HUES6 (cell line): ENCODE results near the gene KIRREL3.

Experiments
- H3K27ac ChIP-seq: 2 replicates; pipeline ENCODE4 v1.7.0; 2013; ENCODE audit warnings: low read depth, mild to moderate bottlenecking, low read length, inconsistent platforms
- H3K27me3 ChIP-seq: 2 replicates; pipeline ENCODE4 v1.6.1; 2013; ENCODE audit warnings: low read length; ENCODE audit not compliant: control insufficient read depth, insufficient read depth
- H3K36me3 ChIP-seq: 2 replicates; pipeline ENCODE4 v1.6.1; 2013; ENCODE audit warnings: low read length; ENCODE audit not compliant: control insufficient read depth, insufficient read depth
- H3K4me1 ChIP-seq: 2 replicates; pipeline ENCODE4 v1.6.1; 2013; ENCODE audit warnings: low read length; ENCODE audit not compliant: control insufficient read depth, insufficient read depth
- H3K4me3 ChIP-seq: 2 replicates; pipeline ENCODE4 v1.5.1; 2013; ENCODE audit warnings: low read depth, low read length
- H3K9ac ChIP-seq: one replicate; pipeline ENCODE4 v1.6.1; 2013; ENCODE audit warnings: mild to moderate bottlenecking, low read length
- H3K9me3 ChIP-seq: 2 replicates; pipeline ENCODE4 v1.6.1; 2013; ENCODE audit warnings: low read depth, low read length; ENCODE audit not compliant: control insufficient read depth, insufficient read depth

KIRREL3 gene

DNA sequence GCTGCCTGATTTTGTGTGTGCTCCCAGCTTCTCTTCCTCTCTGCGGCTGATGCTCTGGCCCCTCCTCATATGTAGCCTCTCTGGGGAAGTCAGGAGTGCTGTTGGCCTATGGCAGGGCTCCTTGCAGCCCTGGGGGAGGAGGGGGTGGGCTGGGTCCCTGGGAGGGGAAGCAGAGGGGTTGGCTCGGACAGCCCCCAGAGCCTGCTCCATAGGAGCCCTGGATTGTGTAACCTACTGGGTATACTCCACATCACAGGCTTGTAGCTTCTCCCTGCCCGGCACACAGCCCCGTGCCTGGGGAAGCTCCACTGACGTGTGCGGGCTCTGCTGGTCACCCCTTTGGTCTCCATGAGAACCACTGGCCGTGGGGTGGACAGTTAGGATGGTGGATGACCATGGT lies 531.3 kb downstream of the KIRREL3 start:
- 0 out of 2 replicates have a peak, but pooled peaks cover 6% of the 10 kb centered on the region for H3K4me1 ChIP-seq
- H3K27ac ChIP-seq, result no peak overlapping the region
- H3K9ac ChIP-seq, result no peak overlapping the region
- no peaks in the 10 kb centered on the region for H3K27me3 ChIP-seq
- no peaks in the 10 kb centered on the region for H3K9me3 ChIP-seq
- no peak overlapping the region for H3K4me3 ChIP-seq
- no peaks in the 10 kb centered on the region for H3K36me3 ChIP-seq

DNA sequence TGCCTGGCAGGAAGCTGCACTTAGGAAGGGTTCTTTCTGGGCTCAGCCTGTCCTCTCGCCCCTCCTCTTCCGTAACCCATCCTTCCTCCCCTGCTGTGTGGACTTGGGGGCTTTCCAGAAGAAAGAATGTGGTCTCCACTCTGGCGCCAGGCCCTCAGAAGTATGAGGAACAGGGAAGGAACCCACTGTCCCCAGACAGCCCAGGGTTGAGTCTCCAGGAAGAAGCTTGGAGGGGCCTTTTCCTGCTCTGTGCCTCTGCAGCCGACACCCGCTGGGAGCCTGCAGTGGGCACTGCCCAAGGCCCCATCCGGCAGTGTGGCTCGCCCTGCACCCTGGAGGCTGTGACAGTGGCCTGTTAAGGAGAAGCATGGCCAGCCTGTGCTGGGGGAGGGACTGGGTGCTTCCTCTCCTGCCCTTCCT lies 532.5 kb downstream of the KIRREL3 start:
- H3K27me3 ChIP-seq, result no peaks in the 10 kb centered on the region
- H3K9me3 ChIP-seq, result no peaks in the 10 kb centered on the region
- no peak overlapping the region for H3K27ac ChIP-seq
- H3K4me3 ChIP-seq, result no peak overlapping the region
- H3K9ac ChIP-seq, result no peak overlapping the region
- H3K36me3 ChIP-seq, result no peaks in the 10 kb centered on the region
- 0 out of 2 replicates have a peak, but pooled peaks cover 6% of the 10 kb centered on the region for H3K4me1 ChIP-seq

DNA sequence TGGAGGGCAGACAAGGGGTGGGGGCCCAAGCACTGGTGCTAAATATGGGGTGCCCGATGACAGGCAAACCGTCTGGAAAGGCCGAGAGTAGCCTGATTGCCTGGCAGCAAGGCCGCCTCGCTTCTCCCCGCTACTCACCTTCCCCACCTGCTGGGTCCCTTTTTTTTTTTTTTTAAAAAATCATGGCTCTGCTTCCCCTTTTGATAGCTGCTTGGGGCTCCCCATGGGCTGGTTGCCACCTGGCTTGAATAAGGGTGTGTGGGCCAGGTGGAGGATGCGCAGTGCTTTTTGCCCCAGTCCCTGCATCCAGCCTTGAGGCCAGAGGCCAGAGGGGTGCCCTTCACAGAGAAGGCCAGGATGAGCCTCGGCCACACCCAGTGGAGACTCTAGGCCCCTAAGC lies 533.1 kb downstream of the KIRREL3 start:
- no peak overlapping the region for H3K27ac ChIP-seq
- H3K4me1 ChIP-seq, result 0 out of 2 replicates have a peak, but pooled peaks cover 6% of the 10 kb centered on the region
- no peaks in the 10 kb centered on the region for H3K27me3 ChIP-seq
- H3K9ac ChIP-seq, result no peak overlapping the region
- no peak overlapping the region for H3K4me3 ChIP-seq
- no peaks in the 10 kb centered on the region for H3K9me3 ChIP-seq
- no peaks in the 10 kb centered on the region for H3K36me3 ChIP-seq

DNA sequence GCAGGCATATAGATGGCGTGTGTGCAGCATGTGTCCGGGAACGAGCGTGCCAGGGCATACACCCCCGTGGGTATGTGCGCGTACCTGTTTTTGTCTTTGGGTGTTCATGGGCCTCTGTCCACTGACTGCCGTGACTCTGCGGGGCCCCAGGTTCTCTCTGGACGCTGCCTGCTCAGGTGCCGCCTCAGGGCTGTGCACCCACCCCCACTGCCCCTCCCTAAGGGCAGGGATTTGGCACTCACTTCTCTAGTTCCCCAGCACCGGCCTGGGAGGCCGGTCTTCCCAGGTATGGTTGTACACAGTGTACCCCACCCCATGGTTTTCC lies 533.6 kb downstream of the KIRREL3 start:
- Histone ChIP-seq H3K27ac (no peak overlapping the region), H3K4me1 (0 out of 2 replicates have a peak, but pooled peaks cover 6% of the 10 kb centered on the region)

DNA sequence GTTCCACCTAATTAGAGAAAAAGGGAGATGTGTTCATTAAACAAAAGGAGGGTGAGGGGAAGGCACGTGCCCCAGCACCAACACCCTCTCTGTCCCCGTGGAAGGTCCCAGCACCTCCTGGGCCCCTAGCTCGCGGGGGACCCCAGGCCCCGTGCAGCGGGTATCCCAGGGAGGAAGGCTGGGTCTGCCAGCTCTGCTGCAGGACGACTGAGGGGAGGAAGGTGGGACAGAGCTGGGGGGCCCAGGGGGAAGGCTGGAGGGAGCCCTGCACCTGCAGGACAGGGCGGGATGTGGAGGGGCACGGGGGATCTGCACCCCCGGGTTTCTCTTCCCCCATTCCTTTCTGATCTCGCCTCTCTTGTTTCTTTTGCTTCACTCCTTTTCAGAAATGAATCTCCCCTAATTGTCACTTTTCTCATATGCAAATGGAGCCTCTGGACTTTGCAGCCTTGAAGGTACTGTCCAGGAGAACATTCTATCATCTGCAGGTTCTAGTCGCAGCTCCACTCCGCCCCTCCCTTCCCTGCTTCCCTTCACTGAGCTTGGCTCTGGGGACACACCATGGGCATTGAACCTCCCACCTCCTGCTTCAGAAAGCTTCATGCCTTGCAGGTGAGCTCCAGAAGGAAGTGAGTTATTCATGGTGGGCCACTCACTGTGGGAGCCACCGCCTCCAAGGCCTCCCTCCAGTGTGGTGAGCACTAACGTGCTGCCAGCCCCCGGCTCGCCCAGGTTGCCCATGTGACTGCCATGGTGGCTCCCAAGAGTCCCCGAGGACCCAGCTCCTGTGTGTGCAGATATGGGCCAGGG lies 534.1 kb downstream of the KIRREL3 start:
- 0 out of 2 replicates have a peak, but pooled peaks cover 6% of the 10 kb centered on the region for H3K4me1 ChIP-seq
- H3K9me3 ChIP-seq, result no peaks in the 10 kb centered on the region
- H3K4me3 ChIP-seq, result no peak overlapping the region
- H3K36me3 ChIP-seq, result no peaks in the 10 kb centered on the region
- H3K27me3 ChIP-seq, result no peaks in the 10 kb centered on the region
- H3K9ac ChIP-seq, result no peak overlapping the region
- no peak overlapping the region for H3K27ac ChIP-seq

More for the DNA sequence above, 533.6 kb downstream of the KIRREL3 start:
- no peak overlapping the region for H3K9ac ChIP-seq
- H3K9me3 ChIP-seq, result no peaks in the 10 kb centered on the region
- no peaks in the 10 kb centered on the region for H3K27me3 ChIP-seq
- H3K36me3 ChIP-seq, result no peaks in the 10 kb centered on the region
- no peak overlapping the region for H3K4me3 ChIP-seq

DNA sequence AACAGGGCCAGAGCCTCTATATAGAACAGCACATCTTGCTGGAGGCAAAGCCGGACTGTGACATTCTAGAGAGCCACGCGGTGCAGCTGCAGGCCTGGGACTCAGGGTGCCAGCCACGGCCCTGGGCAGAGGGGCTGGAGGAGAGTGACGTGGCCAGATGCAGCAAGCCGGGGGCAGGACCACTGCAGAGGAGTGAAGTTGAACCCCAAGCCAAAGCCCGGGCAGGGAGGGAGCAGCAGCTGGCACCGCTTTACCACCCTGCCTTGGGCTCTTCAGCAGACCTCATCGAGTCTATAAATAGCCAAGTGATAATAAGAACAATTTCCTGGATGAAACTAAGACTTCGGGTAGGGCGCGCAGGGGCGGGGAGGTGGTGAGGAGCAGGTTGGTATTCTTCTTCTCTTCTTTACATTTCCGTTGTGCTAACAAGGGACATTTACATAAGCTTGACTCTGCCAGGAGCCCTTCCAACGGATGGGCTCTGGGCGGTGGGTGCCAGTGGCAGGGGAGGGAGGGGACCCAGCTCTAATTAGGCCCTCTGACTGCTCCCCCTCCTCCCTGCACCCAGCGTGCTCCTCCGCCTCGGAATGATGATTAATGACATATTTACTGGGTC lies 534.9 kb downstream of the KIRREL3 start:
- Histone ChIP-seq H3K4me1 (0 out of 2 replicates have a peak, but pooled peaks cover 6% of the 10 kb centered on the region), H3K36me3 (no peaks in the 10 kb centered on the region), H3K27me3 (no peaks in the 10 kb centered on the region), H3K4me3 (no peak overlapping the region), H3K27ac (no peak overlapping the region), H3K9me3 (no peaks in the 10 kb centered on the region), H3K9ac (no peak overlapping the region)

DNA sequence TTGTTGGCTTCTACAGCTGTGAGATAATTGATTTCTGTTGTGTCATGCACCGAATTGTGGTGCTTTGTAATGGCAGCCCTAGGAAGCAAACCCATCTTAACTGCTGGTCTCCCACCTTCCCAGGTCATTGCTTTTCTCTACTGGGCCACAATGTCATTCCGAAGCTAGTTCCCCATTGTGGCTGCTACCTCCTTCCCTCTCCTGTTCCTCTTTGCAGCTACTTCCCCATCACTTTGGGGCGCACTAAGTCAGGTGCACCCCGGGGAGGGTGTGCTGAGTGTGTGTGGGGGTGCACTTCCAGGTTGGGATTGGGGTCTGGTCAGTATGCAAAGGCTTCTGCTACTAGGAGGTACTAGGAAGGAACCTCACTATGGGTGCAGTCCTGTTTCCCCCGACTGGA lies 535.8 kb downstream of the KIRREL3 start:
- Histone ChIP-seq H3K27ac (no peak overlapping the region), H3K4me1 (0 out of 2 replicates have a peak, but pooled peaks cover 10% of the 10 kb centered on the region), H3K9ac (no peak overlapping the region), H3K4me3 (no peak overlapping the region), H3K36me3 (no peaks in the 10 kb centered on the region), H3K9me3 (no peaks in the 10 kb centered on the region), H3K27me3 (no peaks in the 10 kb centered on the region)

DNA sequence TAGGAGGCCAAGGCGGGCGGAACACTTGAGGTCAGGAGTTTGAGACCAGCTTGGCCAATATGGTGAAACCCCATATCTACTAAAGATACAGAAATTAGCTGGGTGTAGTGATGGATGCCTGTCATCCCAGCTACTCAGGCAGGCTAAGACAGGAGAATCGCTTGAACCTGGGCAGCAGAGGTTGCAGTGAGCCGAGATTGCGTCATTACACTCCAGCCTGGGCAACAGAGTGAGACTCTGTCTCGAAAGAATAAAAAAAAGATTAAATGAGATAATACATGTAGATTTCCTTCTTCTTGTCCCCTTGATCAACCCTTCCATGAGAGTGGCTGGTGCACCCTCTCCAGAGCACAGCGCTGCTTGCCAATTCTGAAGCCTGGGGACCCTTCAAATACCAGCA lies 538.1 kb downstream of the KIRREL3 start:
- H3K27me3 ChIP-seq, result no peaks in the 10 kb centered on the region
- H3K27ac ChIP-seq, result no peak overlapping the region
- no peaks in the 10 kb centered on the region for H3K36me3 ChIP-seq
- H3K9ac ChIP-seq, result no peak overlapping the region
- no peaks in the 10 kb centered on the region for H3K9me3 ChIP-seq
- H3K4me1 ChIP-seq, result 0 out of 2 replicates have a peak, but pooled peaks cover 10% of the 10 kb centered on the region
- H3K4me3 ChIP-seq, result no peak overlapping the region

DNA sequence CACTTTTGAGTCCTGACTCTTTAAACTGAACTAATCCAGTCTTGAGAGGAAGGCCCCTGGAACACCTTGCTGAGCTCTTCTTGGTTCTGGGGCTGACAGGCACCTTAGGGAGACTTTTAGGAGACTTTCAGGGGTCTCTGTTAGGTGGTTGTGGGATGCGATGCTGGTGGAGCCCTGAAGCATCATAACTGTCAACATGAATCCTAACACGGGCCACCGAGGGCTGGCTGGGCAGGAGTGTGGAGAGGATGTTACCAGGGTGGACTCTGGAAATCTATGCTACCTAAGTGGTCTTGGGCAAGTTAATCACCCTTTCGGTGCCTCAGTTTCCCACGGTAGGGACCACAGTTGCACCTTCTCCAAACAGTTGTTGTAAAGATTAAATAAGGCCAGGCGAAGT lies 538.6 kb downstream of the KIRREL3 start:
- H3K4me3 ChIP-seq, result no peak overlapping the region
- no peaks in the 10 kb centered on the region for H3K27me3 ChIP-seq
- no peaks in the 10 kb centered on the region for H3K9me3 ChIP-seq
- H3K27ac ChIP-seq, result no peak overlapping the region
- H3K9ac ChIP-seq, result no peak overlapping the region
- H3K4me1 ChIP-seq, result peaks cover 10% of the 10 kb centered on the region; the same call in 1 of the 2 replicates
- no peaks in the 10 kb centered on the region for H3K36me3 ChIP-seq

DNA sequence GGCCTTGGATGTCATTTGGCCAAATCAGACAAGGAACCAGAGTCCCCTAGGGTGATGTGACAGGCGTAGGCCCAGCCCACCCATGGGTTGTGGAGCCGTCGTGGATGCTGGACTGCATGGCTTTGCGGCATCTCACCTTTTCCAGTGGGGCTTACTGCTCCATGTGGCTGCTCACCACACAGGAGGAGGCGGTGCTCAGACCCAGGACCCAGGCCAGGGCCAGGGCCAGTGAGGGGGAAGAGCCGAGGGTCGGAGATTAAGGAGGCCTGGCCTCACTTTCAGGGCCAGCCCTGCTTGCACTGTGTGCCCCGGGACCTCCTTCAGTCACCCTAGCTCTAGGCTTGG lies 539.5 kb downstream of the KIRREL3 start:
- Histone ChIP-seq H3K9ac (no peak overlapping the region), H3K9me3 (no peaks in the 10 kb centered on the region), H3K4me3 (no peak overlapping the region), H3K4me1 (peaks cover 10% of the 10 kb centered on the region; the same call in 1 of the 2 replicates), H3K27me3 (no peaks in the 10 kb centered on the region), H3K27ac (no peak overlapping the region), H3K36me3 (no peaks in the 10 kb centered on the region)

DNA sequence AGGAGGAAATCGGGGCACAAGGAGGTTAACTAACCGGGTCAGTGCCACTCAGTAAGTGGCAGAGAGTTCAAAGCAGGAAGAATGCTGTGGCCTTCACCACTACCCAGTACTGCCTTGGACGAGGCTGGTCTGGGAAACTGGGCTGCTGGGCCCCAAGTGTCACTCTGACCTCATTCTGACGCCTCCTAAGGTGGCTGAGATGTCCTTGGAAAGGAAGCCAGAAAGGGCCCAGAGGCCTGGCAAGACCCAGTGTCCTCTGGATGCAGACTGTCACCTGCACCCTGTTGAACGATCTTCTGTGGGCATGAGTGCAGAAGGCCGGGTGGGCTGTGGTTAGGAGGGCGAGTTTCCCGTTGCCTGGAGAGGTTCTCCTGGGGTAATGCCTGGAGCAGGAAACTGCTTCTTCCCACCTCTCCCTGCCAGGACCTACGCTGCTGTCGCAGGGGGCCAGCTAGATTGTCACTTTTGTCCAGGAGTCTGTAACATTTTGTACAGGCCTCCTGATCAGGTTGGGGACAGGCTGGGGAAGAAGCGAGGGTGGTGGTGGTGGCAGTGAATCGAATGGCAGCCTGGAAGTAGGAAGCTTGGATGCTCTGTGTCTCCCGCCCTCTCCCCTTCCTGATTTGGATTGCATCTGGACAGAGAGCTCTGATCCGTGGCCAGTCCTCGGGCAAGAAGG lies 540.0 kb downstream of the KIRREL3 start:
- Histone ChIP-seq H3K9ac (no peak overlapping the region), H3K9me3 (no peaks in the 10 kb centered on the region), H3K36me3 (no peaks in the 10 kb centered on the region), H3K27me3 (no peaks in the 10 kb centered on the region), H3K27ac (no peak overlapping the region), H3K4me1 (peaks cover 5% of the 10 kb centered on the region; the same call in 1 of the 2 replicates), H3K4me3 (no peak overlapping the region)
